Stimulated activated naive B cell treated with anti-CD40 and anti-IgM and Interleukin-4, amounts not matched to agents 10 μg/mL and 1 μg/mL and 100 μg/mL, for 72 hours (primary cell): ENCODE measurements around the gene USP6NL.
A peak's percentile ranks its signal among the peaks of the same experiment; 100 is the strongest.

Source experiments
- ATAC-seq, 2 donors: fragments of 150-1000 bp; cut with Tn5 transposase; replicated peaks; 2 replicates each; pipeline ENCODE4 v1.10.0; 2021; ENCODE audit warnings: moderate library complexity in 1 of 2
- DNase-seq: peaks from one replicate; pipeline ENCODE4 v3.0.0; 2021
- H3K27ac Mint-ChIP-seq: one replicate; pipeline ENCODE4 v1.8.0; 2022; ENCODE audit warnings: mild to moderate bottlenecking, mixed read lengths
- H3K27me3 Mint-ChIP-seq, 2 donors: one replicate each; pipeline ENCODE4 v1.8.0; 2022; ENCODE audit warnings: mixed read lengths in 2 of 2
- H3K36me3 Mint-ChIP-seq, 2 donors: one replicate each; pipeline ENCODE4 v1.8.0; 2022; ENCODE audit warnings: mixed read lengths in 2 of 2, mild to moderate bottlenecking in 1 of 2
- H3K4me1 Mint-ChIP-seq, 2 donors: one replicate each; pipeline ENCODE4 v1.8.0; 2022; ENCODE audit warnings: mixed read lengths in 2 of 2, mild to moderate bottlenecking in 1 of 2
- H3K4me3 Mint-ChIP-seq, 2 donors: one replicate each; pipeline ENCODE4 v1.8.0; 2022; ENCODE audit warnings: mild to moderate bottlenecking in 2 of 2, mixed read lengths in 2 of 2, moderate library complexity in 1 of 2
- H3K9me3 Mint-ChIP-seq, 2 donors: one replicate each; pipeline ENCODE4 v1.8.0; 2022; ENCODE audit warnings: mixed read lengths in 2 of 2, mild to moderate bottlenecking in 1 of 2

USP6NL gene

DNA sequence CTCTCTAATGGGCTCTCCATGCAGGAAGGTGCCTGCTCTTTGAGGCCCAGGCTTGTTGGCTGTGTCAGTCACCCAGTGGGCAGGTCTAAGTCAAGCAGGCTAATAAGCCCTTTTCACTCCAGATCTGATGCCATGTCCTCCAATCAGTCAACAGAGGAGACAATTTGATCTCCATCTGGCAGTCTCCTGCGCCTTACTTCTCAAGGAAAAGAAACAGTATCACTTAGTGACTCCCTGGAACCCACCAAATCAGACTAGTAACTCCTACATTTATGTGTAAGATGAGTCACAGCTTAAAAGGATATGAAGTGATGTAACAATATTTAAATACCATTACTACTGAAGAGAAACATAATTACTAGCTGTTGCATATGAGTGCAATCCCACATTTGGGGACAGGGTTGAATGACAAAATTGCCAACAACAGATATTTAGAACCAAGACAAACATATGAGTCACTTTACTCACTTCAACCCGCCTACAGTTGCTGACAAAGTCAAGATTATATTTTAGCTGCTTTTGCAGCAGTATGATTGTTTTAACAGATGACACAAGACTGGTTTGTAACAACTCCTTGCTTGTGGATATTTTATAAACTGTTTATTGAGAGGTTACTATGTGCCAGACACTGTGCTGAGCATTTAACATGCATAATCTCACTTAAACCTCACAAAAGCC, 72.1 kb downstream of the USP6NL start:
- Mint-ChIP-seq H3K36me3 (peaks cover 5 to 6% of the 10 kb centered on the region in 2 donors), H3K27me3 (no peaks in the 10 kb centered on the region), H3K4me1 (peaks cover 41 to 78% of the 10 kb centered on the region in 2 donors), H3K4me3 (peak overlapping the region; percentile 56 to 60), H3K9me3 (peaks cover 3 to 5% of the 10 kb centered on the region in 2 donors), H3K27ac (peak overlapping the region; percentile 87)
- no peak for DNase-seq
- peak; percentile 37 to 47 for ATAC-seq

- Mint-ChIP-seq H3K27me3 (no peaks in the 10 kb centered on the region), H3K27ac (peak overlapping the region; percentile 87), H3K4me3 (peak overlapping the region; percentile 56 to 60), H3K36me3 (peaks cover 5 to 6% of the 10 kb centered on the region in 2 donors), H3K9me3 (peaks cover 3 to 5% of the 10 kb centered on the region in 2 donors), H3K4me1 (peaks cover 46 to 78% of the 10 kb centered on the region in 2 donors)
- peak; percentile 10 to 12 for ATAC-seq
- DNase-seq, result no peak
These were observed 72.6 kb downstream of the USP6NL start for GRCh38 chr10:11538834-11539190.

DNA sequence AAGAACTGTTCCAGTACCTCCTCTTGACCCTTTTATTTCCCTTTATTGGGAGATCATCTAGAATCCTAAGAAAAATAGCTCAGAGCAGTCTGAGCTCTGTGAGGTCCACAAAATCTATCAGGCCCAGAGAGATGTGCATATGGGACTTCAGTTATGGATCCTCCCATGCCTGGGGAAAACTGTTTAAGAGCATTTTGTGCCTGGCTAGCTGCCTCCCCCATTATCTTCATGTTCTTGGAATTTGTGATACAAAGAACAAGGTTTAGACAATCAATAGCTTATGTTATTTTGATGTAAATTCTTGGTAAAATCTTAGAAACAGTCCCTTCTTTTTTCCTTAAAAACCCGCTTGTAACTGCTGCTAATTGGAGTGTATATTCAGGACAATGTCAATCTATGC, 75.2 kb downstream of the USP6NL start:
- Mint-ChIP-seq H3K4me3 (no peak overlapping the region), H3K36me3 (peaks cover 5 to 6% of the 10 kb centered on the region in 2 donors), H3K27ac (peak overlapping the region; percentile 62), H3K27me3 (no peaks in the 10 kb centered on the region), H3K4me1 (peaks cover 46 to 84% of the 10 kb centered on the region in 2 donors), H3K9me3 (peaks cover 3 to 5% of the 10 kb centered on the region in 2 donors)
- ATAC-seq (no peak), DNase-seq (no peak)

GRCh38 chr10:11535346-11535959, 76.0 kb downstream of the USP6NL start:
- peaks cover 3 to 5% of the 10 kb centered on the region in 2 donors for H3K9me3 Mint-ChIP-seq

DNA sequence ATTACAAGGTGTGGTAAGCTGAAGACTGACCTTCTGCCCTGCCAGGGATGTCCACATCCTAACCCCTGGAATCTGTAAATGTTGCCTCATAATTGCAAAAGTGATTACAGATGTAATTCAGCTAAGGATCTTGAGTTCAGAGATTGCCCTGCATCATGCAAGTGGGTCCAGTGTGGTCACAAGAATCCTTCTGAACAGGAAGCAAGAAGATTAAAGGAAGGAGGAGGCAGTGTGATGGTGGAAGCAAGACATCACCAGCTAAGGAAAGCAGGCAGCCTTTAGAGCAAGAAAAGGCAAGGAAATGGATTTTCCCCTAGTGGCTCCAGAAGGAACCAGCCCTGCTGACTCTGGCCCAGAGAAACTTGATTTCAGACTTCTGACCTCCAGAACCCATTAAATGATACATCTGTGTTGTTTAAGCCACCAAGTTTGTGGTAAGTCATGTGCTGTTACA, 78.1 kb downstream of the USP6NL start:
- Mint-ChIP-seq H3K9me3 (no peaks in the 10 kb centered on the region), H3K27ac (peak overlapping the region; percentile 52), H3K27me3 (no peaks in the 10 kb centered on the region), H3K4me3 (no peak overlapping the region), H3K4me1 (peaks cover 44 to 79% of the 10 kb centered on the region in 2 donors), H3K36me3 (no peaks in the 10 kb centered on the region)
- DNase-seq (no peak), ATAC-seq (peak; percentile 8 to 15)

More at GRCh38 chr10:11535346-11535959, 76.0 kb downstream of the USP6NL start:
- H3K36me3 Mint-ChIP-seq, result peaks cover 5 to 6% of the 10 kb centered on the region in 2 donors
- ATAC-seq, result peak; percentile 87 to 93
- DNase-seq, result peak; percentile 47
- peak overlapping the region; percentile 78 for H3K27ac Mint-ChIP-seq
- H3K4me1 Mint-ChIP-seq, result peaks cover 48 to 85% of the 10 kb centered on the region in 2 donors
- peak overlapping the region; percentile 21 to 52 for H3K4me3 Mint-ChIP-seq
- H3K27me3 Mint-ChIP-seq, result no peaks in the 10 kb centered on the region

- DNase-seq (no peak), ATAC-seq (no peak)
- peaks cover 40 to 80% of the 10 kb centered on the region in 2 donors for H3K4me1 Mint-ChIP-seq
- H3K36me3 Mint-ChIP-seq, result no peaks in the 10 kb centered on the region
- peak overlapping the region; percentile 31 for H3K27ac Mint-ChIP-seq
- no peaks in the 10 kb centered on the region for H3K9me3 Mint-ChIP-seq
- H3K4me3 Mint-ChIP-seq, result no peak overlapping the region
- no peaks in the 10 kb centered on the region for H3K27me3 Mint-ChIP-seq
These were observed 79.1 kb downstream of the USP6NL start for GRCh38 chr10:11532306-11532705.

- Mint-ChIP-seq H3K4me3 (peak overlapping the region in 1 of 2 donors; percentile 16), H3K27ac (no peak overlapping the region), H3K4me1 (peaks cover 35 to 77% of the 10 kb centered on the region in 2 donors), H3K27me3 (no peaks in the 10 kb centered on the region), H3K9me3 (no peaks in the 10 kb centered on the region), H3K36me3 (peaks cover 10 to 12% of the 10 kb centered on the region in 2 donors)
- ATAC-seq (no peak), DNase-seq (no peak)
These were observed 80.6 kb downstream of the USP6NL start for GRCh38 chr10:11530806-11531205.

- H3K4me3 Mint-ChIP-seq, result no peak overlapping the region
- H3K4me1 Mint-ChIP-seq, result peaks cover 27 to 67% of the 10 kb centered on the region in 2 donors
- no peaks in the 10 kb centered on the region for H3K9me3 Mint-ChIP-seq
- ATAC-seq (no peak), DNase-seq (no peak)
- H3K36me3 Mint-ChIP-seq, result peaks cover 11 to 12% of the 10 kb centered on the region in 2 donors
- H3K27ac Mint-ChIP-seq, result peak overlapping the region; percentile 51
- H3K27me3 Mint-ChIP-seq, result no peaks in the 10 kb centered on the region
These were observed 82.1 kb downstream of the USP6NL start for GRCh38 chr10:11529276-11529903.

DNA sequence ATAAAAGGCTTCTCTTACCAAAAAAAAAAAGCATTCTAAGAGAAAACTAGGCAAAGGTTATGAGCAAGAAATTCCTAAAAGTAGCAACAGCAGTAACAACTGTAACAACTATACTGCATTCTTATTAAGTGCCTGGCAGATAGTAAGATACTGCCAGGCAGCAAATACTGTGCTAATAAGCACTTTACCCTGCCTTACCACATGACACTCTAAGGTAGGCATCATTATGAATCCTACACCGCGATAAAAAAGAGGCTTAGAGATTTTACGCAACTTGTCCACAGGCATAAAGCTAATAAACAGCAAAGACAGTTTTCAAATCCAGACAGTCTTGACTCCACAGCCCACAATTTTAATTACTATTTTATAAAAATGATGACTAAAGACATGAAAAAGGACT, 83.2 kb downstream of the USP6NL start:
- H3K36me3 Mint-ChIP-seq, result peaks cover 12 to 14% of the 10 kb centered on the region in 2 donors
- H3K4me3 Mint-ChIP-seq, result peak overlapping the region; percentile 64 to 74
- no peak for DNase-seq
- H3K27ac Mint-ChIP-seq, result peak overlapping the region; percentile 15
- H3K9me3 Mint-ChIP-seq, result no peaks in the 10 kb centered on the region
- peaks cover 16 to 56% of the 10 kb centered on the region in 2 donors for H3K4me1 Mint-ChIP-seq
- no peaks in the 10 kb centered on the region for H3K27me3 Mint-ChIP-seq
- peak in 1 of 2 donors; percentile 56 for ATAC-seq

GRCh38 chr10:11527691-11528255, 83.7 kb downstream of the USP6NL start:
- Mint-ChIP-seq H3K36me3 (peaks cover 13 to 15% of the 10 kb centered on the region in 2 donors), H3K9me3 (no peaks in the 10 kb centered on the region), H3K4me3 (peak overlapping the region; percentile 31 to 74), H3K27ac (peak overlapping the region; percentile 15), H3K27me3 (no peaks in the 10 kb centered on the region), H3K4me1 (peaks cover 17 to 54% of the 10 kb centered on the region in 2 donors)
- no peak for DNase-seq
- no peak for ATAC-seq

- H3K27ac Mint-ChIP-seq, result no peak overlapping the region
- peaks cover 20 to 52% of the 10 kb centered on the region in 2 donors for H3K4me1 Mint-ChIP-seq
- peaks cover 16 to 20% of the 10 kb centered on the region in 2 donors for H3K36me3 Mint-ChIP-seq
- H3K27me3 Mint-ChIP-seq, result no peaks in the 10 kb centered on the region
- no peak for DNase-seq
- no peaks in the 10 kb centered on the region for H3K9me3 Mint-ChIP-seq
- no peak overlapping the region for H3K4me3 Mint-ChIP-seq
- ATAC-seq, result no peak
These were observed 84.4 kb downstream of the USP6NL start for GRCh38 chr10:11527068-11527467.

DNA sequence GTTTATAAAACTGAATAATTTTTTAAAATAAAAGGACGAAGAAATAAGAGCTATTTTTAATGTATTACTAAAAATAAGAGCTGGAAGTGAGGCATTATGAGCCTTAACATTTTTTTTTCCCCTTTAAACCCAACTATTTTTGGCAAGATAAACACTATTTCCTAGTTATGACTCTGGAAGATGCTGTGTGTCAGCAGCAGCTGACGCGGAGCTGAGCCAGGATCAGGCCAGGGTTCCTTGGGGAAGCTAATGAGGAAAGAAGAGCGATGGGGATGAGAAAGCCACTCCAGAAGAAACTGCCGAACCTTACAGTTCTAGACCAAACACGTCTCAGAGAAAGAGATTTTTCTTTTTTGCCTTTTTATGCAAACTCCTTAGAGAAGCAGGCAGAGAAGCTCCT, 85.9 kb downstream of the USP6NL start:
- ATAC-seq (no peak), DNase-seq (no peak)
- Mint-ChIP-seq H3K4me1 (peaks cover 18 to 51% of the 10 kb centered on the region in 2 donors), H3K27me3 (no peaks in the 10 kb centered on the region), H3K36me3 (peaks cover 16 to 26% of the 10 kb centered on the region in 2 donors), H3K27ac (no peak overlapping the region), H3K4me3 (no peak overlapping the region), H3K9me3 (no peaks in the 10 kb centered on the region)

- Mint-ChIP-seq H3K9me3 (no peaks in the 10 kb centered on the region), H3K27me3 (no peaks in the 10 kb centered on the region), H3K4me1 (peaks cover 18 to 32% of the 10 kb centered on the region in 2 donors), H3K36me3 (peaks cover 20 to 33% of the 10 kb centered on the region in 2 donors), H3K4me3 (no peak overlapping the region), H3K27ac (peak overlapping the region; percentile 7)
- no peak for DNase-seq
- peak in 1 of 2 donors; percentile 68 for ATAC-seq
These were observed 88.6 kb downstream of the USP6NL start for GRCh38 chr10:11522821-11523245.

DNA sequence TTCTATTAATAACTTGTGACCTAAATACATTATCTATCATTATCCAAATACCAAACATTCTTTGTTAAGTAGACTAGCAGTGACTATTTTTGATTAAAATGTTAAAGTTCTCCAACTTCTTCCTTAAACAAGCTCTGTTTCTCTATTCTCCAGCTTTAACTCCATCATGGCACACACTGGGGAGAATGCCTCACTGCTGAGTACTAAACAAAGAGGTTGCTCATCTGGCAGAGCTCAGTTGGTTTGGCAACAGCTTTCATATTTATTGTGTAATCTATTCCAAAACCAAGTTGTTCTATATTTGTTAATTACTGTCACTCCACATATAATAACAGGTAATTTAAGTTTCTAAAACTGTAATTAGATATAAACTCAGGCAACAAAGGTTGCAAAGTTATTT, 89.6 kb downstream of the USP6NL start:
- H3K27me3 Mint-ChIP-seq, result no peaks in the 10 kb centered on the region
- no peak overlapping the region for H3K27ac Mint-ChIP-seq
- peaks cover 17 to 30% of the 10 kb centered on the region in 2 donors for H3K36me3 Mint-ChIP-seq
- no peaks in the 10 kb centered on the region for H3K9me3 Mint-ChIP-seq
- H3K4me3 Mint-ChIP-seq, result no peak overlapping the region
- H3K4me1 Mint-ChIP-seq, result peaks cover 24 to 35% of the 10 kb centered on the region in 2 donors
- DNase-seq (no peak), ATAC-seq (no peak)
